GM21381 (cell line): ENCODE results near the gene PDZD2.

Experiments used
- ATAC-seq: cut with Tn5 transposase; IDR thresholded peaks from one replicate; pipeline ENCODE4 v1.9.1; 2021; ENCODE audit warnings: mild to moderate bottlenecking, moderate library complexity; ENCODE audit not compliant: unreplicated experiment

The PDZD2 gene

GRCh38 chr5:31809050-31809870 is 170.3 kb downstream of the PDZD2 start:
- no peak for ATAC-seq

GRCh38 chr5:31811210-31811609 is 172.3 kb downstream of the PDZD2 start:
- no peak for ATAC-seq

DNA sequence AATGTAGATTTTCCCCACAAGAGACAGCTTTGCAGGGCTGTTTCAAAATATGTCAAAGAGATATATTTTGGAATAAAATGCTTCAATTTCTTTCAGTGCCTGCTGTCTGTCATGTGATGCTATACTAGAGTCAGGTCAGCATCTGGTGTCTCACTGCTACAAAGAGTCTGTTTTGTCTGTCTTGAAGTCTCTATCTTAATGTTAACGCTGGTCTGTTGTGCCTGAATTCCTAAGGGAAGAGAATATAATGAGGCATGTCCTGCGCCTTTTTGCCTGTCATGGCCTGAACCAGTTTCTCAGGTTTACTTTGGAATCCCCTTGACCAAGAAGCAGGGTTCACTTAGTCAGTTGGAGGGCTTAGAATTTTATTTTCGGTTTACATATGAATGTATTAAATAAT is 176.4 kb downstream of the PDZD2 start:
- ATAC-seq = no peak

DNA sequence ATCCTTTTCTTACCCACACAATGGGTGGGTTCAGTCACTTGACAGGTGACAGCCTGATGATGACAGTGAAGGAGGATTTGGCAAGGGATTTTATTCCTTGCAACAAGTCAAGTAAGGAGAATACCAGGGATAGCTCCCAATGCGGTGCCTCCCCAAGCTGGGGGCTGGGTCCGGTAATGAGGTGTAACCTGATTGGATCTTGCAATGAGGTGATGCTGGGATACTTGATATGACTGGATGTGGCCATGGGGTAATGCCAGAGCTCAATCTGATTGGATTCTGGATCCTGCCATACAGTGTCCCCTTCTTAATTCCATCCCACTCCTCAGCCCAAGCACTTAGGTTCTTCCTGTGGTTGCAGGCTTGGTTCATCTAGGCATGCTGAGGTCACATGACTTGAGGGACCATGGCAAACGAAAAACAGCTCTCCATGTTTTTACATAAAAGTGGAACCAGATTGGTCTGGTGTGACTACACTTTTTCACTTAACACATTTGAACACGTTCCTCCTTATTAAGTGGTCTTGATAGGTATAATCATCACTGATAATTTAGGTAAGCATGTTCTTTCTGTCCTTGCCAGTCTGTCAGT is 181.1 kb downstream of the PDZD2 start:
- no peak for ATAC-seq

DNA sequence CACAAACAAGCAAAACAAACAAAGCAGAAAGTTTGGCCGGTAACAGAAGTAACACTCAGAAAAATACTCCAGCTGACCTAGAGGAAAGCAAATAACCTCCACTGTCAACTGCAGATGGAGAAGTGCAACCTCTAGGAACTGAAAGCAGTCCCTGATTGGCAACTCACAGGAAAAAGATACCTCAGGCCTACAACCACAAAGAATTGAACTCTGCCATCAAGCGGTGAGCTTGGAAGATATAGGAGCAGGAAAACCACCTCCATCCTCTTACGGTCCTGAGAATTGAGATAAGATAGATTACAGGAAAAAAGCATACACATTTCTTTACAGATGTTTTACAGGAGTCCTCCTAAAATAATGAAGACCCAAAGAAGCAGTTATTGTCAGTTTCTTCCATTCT is 184.5 kb downstream of the PDZD2 start:
- ATAC-seq = no peak

DNA sequence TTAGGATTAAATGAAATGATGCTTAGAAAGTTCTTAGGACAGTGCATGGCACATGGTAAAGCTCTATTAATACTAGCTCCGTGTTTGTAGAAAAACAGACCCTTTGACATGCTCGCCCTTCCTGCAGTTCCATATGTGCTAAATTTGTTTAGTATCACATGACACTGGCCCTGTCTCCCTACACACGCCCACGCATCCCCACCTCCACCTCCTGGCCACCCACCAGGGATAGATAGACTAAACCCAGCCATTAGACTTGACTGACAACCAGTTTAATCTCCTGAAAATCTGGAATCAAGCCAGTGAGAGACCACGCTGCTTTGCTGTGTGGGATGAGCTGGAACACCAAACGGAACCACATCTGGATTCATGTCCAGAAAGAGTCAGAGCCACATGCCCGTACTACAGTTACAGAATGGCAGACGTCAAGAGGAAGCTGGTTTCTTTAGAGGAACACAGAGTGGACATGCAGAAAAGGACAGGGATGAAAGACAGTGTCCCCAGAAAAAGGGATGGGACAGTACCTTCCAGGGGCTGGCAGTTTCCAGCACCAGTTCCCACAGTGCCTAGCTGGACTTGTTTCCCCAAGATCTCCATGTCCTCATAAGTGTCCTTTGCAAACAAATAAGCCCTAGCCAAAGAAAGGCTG is 186.1 kb downstream of the PDZD2 start:
- no peak for ATAC-seq

DNA sequence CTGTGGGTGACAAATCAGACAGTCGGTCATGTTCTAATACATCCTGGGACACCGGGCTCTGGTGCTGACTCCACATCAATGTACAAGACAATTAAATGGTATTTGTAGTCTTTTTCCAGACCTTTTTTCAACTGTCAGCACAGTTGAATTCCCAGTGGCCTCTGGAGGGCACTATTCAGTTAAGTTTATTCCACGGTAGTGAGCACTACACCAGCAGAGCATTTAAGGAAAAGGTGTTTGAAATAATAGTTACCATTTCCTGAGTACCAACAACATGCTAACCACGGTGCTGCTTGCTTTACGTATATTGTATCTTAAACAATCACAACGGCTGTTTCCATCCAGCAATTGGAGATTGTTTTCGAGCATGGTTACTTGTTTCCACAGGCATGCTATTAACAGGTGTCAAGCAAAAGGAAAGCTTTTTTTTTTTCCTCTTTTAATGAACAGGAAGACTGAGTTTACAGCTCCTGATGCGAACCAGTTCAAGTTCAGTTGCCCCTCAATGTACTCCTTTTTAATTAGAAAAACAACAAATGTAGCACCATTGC is 186.7 kb downstream of the PDZD2 start:
- ATAC-seq = no peak

- ATAC-seq = no peak
Observed at GRCh38 chr5:31827867-31828266, 188.9 kb downstream of the PDZD2 start.

DNA sequence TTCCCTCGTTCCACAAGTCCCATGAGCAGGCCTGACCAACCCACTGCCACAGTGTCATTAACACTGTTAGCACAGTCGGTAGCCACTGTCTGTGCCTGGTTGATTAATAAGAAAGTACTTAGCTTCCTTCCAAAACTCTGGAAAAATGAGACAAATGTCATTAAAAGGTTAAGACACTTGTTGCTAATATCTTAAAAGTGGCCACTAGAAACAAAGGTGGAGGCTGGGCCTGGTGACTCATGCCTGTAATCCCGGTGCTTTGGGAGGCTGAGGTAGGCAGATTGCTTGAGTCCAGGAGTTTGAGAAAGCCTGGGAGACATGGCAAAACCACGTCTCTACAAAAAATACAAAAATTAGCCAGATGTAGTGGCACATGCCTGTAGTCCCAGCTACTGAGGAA is 194.0 kb downstream of the PDZD2 start:
- ATAC-seq = no peak

GRCh38 chr5:31833710-31834109 is 194.8 kb downstream of the PDZD2 start:
- ATAC-seq = no peak

GRCh38 chr5:31844622-31845345 is 205.9 kb downstream of the PDZD2 start:
- ATAC-seq = no peak

DNA sequence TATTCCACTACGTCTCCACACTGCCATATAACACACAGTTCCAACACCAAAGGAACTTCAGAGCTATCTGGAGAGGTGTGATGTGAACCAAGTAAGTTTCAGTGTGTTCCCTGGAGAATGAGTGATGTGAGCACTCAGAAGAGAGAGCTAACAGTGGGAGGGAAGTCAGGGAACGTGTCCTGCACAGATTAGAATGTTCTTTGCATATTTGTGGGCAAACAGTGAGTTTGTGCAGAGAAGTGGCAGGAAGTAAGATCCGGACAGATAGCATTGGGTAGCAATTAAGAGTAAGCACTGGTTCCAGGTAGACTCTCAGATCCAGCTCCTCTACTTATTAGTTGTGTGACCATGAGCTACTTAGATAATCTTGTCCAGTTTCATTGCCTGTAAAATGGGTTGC is 206.4 kb downstream of the PDZD2 start:
- no peak for ATAC-seq

- no peak for ATAC-seq
Observed at GRCh38 chr5:31846934-31847333, 208.0 kb downstream of the PDZD2 start.

DNA sequence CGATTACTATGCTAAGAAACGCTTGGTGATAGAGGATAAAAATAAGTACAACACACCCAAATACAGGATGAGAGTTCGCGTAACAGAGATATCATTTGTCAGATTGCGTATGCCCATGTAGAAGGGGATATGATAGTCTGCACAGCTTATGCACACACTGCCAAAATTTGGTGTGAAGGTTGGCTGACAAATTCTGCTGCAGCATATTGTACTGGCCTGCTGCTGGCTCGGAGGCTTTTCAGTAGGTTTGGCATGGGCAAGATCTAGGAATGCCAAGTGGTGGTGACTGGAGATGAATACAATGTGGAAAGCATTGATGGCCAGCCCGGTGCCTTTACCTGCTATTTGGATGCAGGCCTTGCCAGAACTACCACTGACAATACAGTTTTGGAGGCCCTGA is 208.4 kb downstream of the PDZD2 start:
- no peak for ATAC-seq

- ATAC-seq = no peak
Observed at GRCh38 chr5:31850981-31851689, 212.2 kb downstream of the PDZD2 start.

DNA sequence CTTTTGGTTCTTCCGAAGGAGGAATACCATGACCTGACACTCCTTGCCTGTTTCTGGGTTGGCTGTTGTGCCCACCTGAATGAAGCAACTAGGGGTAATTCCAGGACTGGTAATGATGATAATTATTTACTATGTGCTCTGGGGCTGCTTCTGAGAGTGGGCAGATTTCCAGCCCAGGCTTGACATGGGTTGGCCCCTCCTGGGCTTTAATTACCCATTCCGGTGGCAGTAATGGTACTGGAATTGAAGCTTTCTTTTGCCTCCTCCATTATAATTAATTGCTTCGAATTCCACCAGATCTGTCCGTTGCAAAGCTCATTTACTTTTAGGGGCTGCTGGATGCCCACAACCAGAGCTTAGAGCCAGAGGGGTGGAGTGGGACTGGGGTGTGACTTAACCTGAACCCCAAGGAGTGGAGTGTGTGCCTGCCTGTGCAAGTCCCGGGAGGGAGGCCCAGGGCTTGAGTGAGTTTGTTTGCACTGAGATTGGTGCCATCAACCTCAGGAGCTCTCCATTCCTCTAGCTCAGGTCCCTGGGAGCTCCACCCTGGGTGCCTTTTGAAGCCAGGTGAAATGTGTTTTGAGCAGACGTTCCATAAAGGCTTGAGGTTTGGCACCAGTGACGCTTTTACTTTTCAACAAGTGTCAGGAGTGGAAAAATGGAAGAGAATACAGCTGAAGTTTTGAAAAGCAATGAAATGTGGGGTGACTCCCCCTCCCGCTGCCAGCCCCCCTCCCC is 214.6 kb downstream of the PDZD2 start:
- no peak for ATAC-seq

DNA sequence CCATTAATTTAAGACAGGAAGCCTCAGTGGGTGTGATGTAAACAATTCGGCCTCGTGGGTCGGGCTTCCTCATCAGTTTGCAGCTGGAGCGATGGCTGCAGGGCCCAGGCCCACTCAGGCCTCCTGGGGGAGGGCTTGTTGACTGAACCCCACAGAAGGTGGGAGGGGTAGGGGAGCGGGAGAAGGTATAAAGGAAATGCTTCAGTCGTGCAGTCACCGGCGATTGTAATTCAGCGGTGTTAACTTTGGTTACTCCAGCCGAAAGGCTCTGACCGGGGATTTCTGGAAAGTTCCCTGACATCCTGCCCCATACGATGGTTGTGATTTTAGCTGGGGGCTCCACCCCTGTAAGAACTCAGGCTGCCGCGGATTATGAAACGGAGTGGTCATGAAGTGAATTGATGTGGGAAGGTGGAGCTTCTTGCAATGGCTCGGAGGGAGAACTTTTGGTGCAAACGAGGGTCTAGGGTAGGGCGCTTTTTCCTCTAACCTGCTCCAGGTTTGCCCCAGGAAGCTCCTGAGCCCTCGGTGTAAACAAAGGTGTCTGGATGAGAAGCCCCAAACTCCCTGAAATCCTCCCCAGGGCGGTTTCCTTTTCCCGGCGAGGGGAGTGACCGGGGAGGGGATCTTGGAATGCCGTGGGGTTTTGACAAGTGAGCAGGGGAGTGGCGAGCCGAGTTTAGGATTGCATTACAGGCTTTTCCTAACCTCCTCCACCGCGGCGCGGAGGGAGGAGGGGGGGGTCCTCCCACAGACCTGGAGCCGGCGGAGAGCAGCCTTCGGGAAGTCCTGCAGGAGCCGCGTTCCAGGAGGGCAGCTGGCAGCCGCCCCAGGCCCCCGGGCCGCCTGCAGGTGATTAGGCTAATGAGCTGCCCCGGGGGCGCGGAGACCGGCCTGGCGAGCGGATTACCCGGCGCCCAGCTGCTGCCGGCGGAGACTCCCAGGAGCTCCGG is 215.5 kb downstream of the PDZD2 start:
- ATAC-seq = no peak

- no peak for ATAC-seq
Observed at GRCh38 chr5:31855134-31856040, 216.5 kb downstream of the PDZD2 start.
